Measurements from ENCODE around the gene PIP.
"Not testable (repeated sequence)": the region's sequence is repeated elsewhere in the genome, so short reads cannot be mapped to it uniquely, and the experiment has no call there.

The PIP gene

GRCh38 chr7:143131781-143132180, at the start of gene PIP:
TSS of gene PIP (plus strand) at chr7:143132077. CDS start at chr7:143132117, 40 bp downstream.
- no peak for DNase-seq (ENCODE audit: low spot score)

- no peak for DNase-seq (ENCODE audit: low spot score)
Measured at GRCh38 chr7:143085109-143085508, 46.8 kb upstream of the PIP start.

GRCh38 chr7:143085610-143086009, 46.3 kb upstream of the PIP start:
- DNase-seq (ENCODE audit: low spot score), result not testable (repeated sequence)

- not testable (repeated sequence) for DNase-seq (ENCODE audit: low spot score)
Measured at GRCh38 chr7:143088549-143089231, 43.2 kb upstream of the PIP start.

GRCh38 chr7:143096146-143096545, 35.7 kb upstream of the PIP start:
- no peak for DNase-seq (ENCODE audit: low spot score)

- not testable (repeated sequence) for DNase-seq (ENCODE audit: low spot score)
Measured at GRCh38 chr7:143099579-143099978, 32.3 kb upstream of the PIP start.

- DNase-seq (ENCODE audit: low spot score), result no peak
Measured at GRCh38 chr7:143104759-143105158, 27.1 kb upstream of the PIP start.

GRCh38 chr7:143108019-143108418, 23.9 kb upstream of the PIP start:
- not testable (repeated sequence) for DNase-seq (ENCODE audit: low spot score)

- DNase-seq (ENCODE audit: low spot score), result no peak
Measured at GRCh38 chr7:143117395-143117794, 14.5 kb upstream of the PIP start.

- no peak for DNase-seq (ENCODE audit: low spot score)
Measured at GRCh38 chr7:143120691-143121405, 11.0 kb upstream of the PIP start.

- not testable (repeated sequence) for DNase-seq (ENCODE audit: low spot score)
Measured at GRCh38 chr7:143123326-143123725, 8.6 kb upstream of the PIP start.

GRCh38 chr7:143126146-143126545, 5.7 kb upstream of the PIP start:
- DNase-seq (ENCODE audit: low spot score), result no peak

- no peak for DNase-seq (ENCODE audit: low spot score)
Measured at GRCh38 chr7:143129051-143129450, 2.8 kb upstream of the PIP start.

- no peak for DNase-seq (ENCODE audit: low spot score)
Measured at GRCh38 chr7:143129477-143129876, 2.4 kb upstream of the PIP start.

- DNase-seq (ENCODE audit: low spot score), result no peak
Measured at GRCh38 chr7:143130541-143130940, 1.3 kb upstream of the PIP start.

- no peak for DNase-seq (ENCODE audit: low spot score)
Measured at GRCh38 chr7:143147070-143147469, 15.2 kb downstream of the PIP start.

- DNase-seq (ENCODE audit: low spot score), result no peak
Measured at GRCh38 chr7:143148050-143148449, 16.2 kb downstream of the PIP start.

- no peak for DNase-seq (ENCODE audit: low spot score)
Measured at GRCh38 chr7:143148651-143149050, 16.8 kb downstream of the PIP start.

GRCh38 chr7:143150696-143151095, 18.8 kb downstream of the PIP start:
- DNase-seq (ENCODE audit: low spot score), result not testable (repeated sequence)

GRCh38 chr7:143158617-143159016, 26.7 kb downstream of the PIP start:
- DNase-seq (ENCODE audit: low spot score), result not testable (repeated sequence)

- no peak for DNase-seq (ENCODE audit: low spot score)
Measured at GRCh38 chr7:143171697-143172096, 39.8 kb downstream of the PIP start.

- DNase-seq (ENCODE audit: low spot score), result no peak
Measured at GRCh38 chr7:143172354-143172753, 40.5 kb downstream of the PIP start.

- DNase-seq (ENCODE audit: low spot score), result no peak
Measured at GRCh38 chr7:143176128-143176527, 44.3 kb downstream of the PIP start.

All from D341Med (cell line).